ENCODE measurements around the gene SBNO2.

The SBNO2 gene

GRCh38 chr19:1063030-1063908 is 110.8 kb downstream of the SBNO2 start:
- Histone ChIP-seq H4K20me1 (ENCODE audit: insufficient read depth) (no peaks in the 10 kb centered on the region), H3K9ac (no peak overlapping the region), H3K36me3 (ENCODE audit: insufficient read depth) (no peaks in the 10 kb centered on the region), H3K4me2 (no peak overlapping the region), H3K27me3 (ENCODE audit: insufficient read depth, low read depth) (no peaks in the 10 kb centered on the region), H3K79me2 (ENCODE audit: insufficient read depth, low read depth) (peaks cover 7% of the 10 kb centered on the region), H3K4me3 (IDR thresholded peaks at IDR 0.05; ENCODE audit: insufficient read depth, low read depth, low read length) (no peak overlapping the region), H2AFZ (ENCODE audit: low read depth) (no peak overlapping the region), H3K27ac (no peak overlapping the region), H3K4me1 (ENCODE audit: low read depth, poor library complexity, severe bottlenecking) (peaks cover 5% of the 10 kb centered on the region)
- TF ChIP-seq CTCF (conservative IDR thresholded peaks at IDR 0.05; ENCODE audit: low read depth, low read length), result no peak

- Histone ChIP-seq H2AFZ (ENCODE audit: low read depth) (no peak overlapping the region), H3K79me2 (ENCODE audit: insufficient read depth, low read depth) (no peaks in the 10 kb centered on the region), H3K4me2 (no peak overlapping the region), H3K4me3 (IDR thresholded peaks at IDR 0.05; ENCODE audit: insufficient read depth, low read depth, low read length) (no peak overlapping the region), H4K20me1 (ENCODE audit: insufficient read depth) (no peaks in the 10 kb centered on the region), H3K4me1 (ENCODE audit: low read depth, poor library complexity, severe bottlenecking) (peaks cover 5% of the 10 kb centered on the region), H3K36me3 (ENCODE audit: insufficient read depth) (no peaks in the 10 kb centered on the region), H3K9ac (no peak overlapping the region), H3K27me3 (ENCODE audit: insufficient read depth, low read depth) (no peaks in the 10 kb centered on the region), H3K27ac (no peak overlapping the region)
- no peak for TF ChIP-seq CTCF (conservative IDR thresholded peaks at IDR 0.05; ENCODE audit: low read depth, low read length)
Measured at GRCh38 chr19:1062387-1063029, 111.6 kb downstream of the SBNO2 start.

- Histone ChIP-seq H3K36me3 (ENCODE audit: insufficient read depth) (no peaks in the 10 kb centered on the region), H3K9ac (no peak overlapping the region), H3K27ac (no peak overlapping the region)
Measured at GRCh38 chr19:1061987-1062386, 112.1 kb downstream of the SBNO2 start.

GRCh38 chr19:1060689-1061088 is 113.4 kb downstream of the SBNO2 start:
- Histone ChIP-seq H3K27me3 (ENCODE audit: insufficient read depth, low read depth) (no peaks in the 10 kb centered on the region), H3K36me3 (ENCODE audit: insufficient read depth) (no peaks in the 10 kb centered on the region), H3K9ac (no peak overlapping the region), H3K4me2 (no peak overlapping the region), H4K20me1 (ENCODE audit: insufficient read depth) (no peaks in the 10 kb centered on the region), H3K27ac (no peak overlapping the region), H3K4me1 (ENCODE audit: low read depth, poor library complexity, severe bottlenecking) (no peaks in the 10 kb centered on the region), H3K4me3 (IDR thresholded peaks at IDR 0.05; ENCODE audit: insufficient read depth, low read depth, low read length) (no peak overlapping the region), H2AFZ (ENCODE audit: low read depth) (no peak overlapping the region), H3K79me2 (ENCODE audit: insufficient read depth, low read depth) (no peaks in the 10 kb centered on the region)
- no peak for TF ChIP-seq CTCF (conservative IDR thresholded peaks at IDR 0.05; ENCODE audit: low read depth, low read length)

More at GRCh38 chr19:1061987-1062386, 112.1 kb downstream of the SBNO2 start:
- no peak overlapping the region for H2AFZ ChIP-seq (ENCODE audit: low read depth)
- H3K27me3 ChIP-seq (ENCODE audit: insufficient read depth, low read depth), result no peaks in the 10 kb centered on the region
- no peak for TF ChIP-seq CTCF (conservative IDR thresholded peaks at IDR 0.05; ENCODE audit: low read depth, low read length)
- no peak overlapping the region for H3K4me3 ChIP-seq (IDR thresholded peaks at IDR 0.05; ENCODE audit: insufficient read depth, low read depth, low read length)
- no peaks in the 10 kb centered on the region for H3K79me2 ChIP-seq (ENCODE audit: insufficient read depth, low read depth)
- no peak overlapping the region for H3K4me2 ChIP-seq
- no peaks in the 10 kb centered on the region for H4K20me1 ChIP-seq (ENCODE audit: insufficient read depth)
- H3K4me1 ChIP-seq (ENCODE audit: low read depth, poor library complexity, severe bottlenecking), result peaks cover 5% of the 10 kb centered on the region

Measured in KMS-11 (cell line).